Effector memory CD4-positive, alpha-beta T cell (primary cell): Measurements from ENCODE around the gene P4HB.

Experiments used
- DNase-seq, 3 donors: peaks; one replicate each; pipeline ENCODE4 v3.0.0-alpha.2; 2020
- H3K27ac ChIP-seq: 2 replicates; pipeline ENCODE4 v1.7.0; 2013; ENCODE audit warnings: mild to moderate bottlenecking, low read length, moderate library complexity; ENCODE audit not compliant: insufficient read depth, poor library complexity, severe bottlenecking
- H3K27me3 ChIP-seq: replicated peaks from 2 replicates; pipeline ENCODE4 v1.7.0; 2013; ENCODE audit warnings: mild to moderate bottlenecking, low read length; ENCODE audit not compliant: insufficient read depth, control insufficient read depth, poor library complexity, severe bottlenecking
- H3K36me3 ChIP-seq: 2 replicates; pipeline ENCODE4 v1.7.0; 2013; ENCODE audit warnings: mild to moderate bottlenecking, low read length, moderate library complexity; ENCODE audit not compliant: control insufficient read depth, insufficient read depth
- H3K4me1 ChIP-seq: 2 replicates; pipeline ENCODE4 v1.7.0; 2013; ENCODE audit warnings: low read length, mild to moderate bottlenecking; ENCODE audit not compliant: control insufficient read depth, insufficient read depth, poor library complexity, severe bottlenecking
- H3K4me3 ChIP-seq: 2 replicates; pipeline ENCODE4 v1.7.0; 2013; ENCODE audit warnings: low read length, low read depth, mild to moderate bottlenecking; ENCODE audit not compliant: insufficient read depth, poor library complexity, severe bottlenecking
- H3K9me3 ChIP-seq: 2 replicates; pipeline ENCODE4 v1.7.0; 2013; ENCODE audit warnings: mild to moderate bottlenecking, low read length, moderate library complexity; ENCODE audit not compliant: control insufficient read depth

P4HB gene

DNA sequence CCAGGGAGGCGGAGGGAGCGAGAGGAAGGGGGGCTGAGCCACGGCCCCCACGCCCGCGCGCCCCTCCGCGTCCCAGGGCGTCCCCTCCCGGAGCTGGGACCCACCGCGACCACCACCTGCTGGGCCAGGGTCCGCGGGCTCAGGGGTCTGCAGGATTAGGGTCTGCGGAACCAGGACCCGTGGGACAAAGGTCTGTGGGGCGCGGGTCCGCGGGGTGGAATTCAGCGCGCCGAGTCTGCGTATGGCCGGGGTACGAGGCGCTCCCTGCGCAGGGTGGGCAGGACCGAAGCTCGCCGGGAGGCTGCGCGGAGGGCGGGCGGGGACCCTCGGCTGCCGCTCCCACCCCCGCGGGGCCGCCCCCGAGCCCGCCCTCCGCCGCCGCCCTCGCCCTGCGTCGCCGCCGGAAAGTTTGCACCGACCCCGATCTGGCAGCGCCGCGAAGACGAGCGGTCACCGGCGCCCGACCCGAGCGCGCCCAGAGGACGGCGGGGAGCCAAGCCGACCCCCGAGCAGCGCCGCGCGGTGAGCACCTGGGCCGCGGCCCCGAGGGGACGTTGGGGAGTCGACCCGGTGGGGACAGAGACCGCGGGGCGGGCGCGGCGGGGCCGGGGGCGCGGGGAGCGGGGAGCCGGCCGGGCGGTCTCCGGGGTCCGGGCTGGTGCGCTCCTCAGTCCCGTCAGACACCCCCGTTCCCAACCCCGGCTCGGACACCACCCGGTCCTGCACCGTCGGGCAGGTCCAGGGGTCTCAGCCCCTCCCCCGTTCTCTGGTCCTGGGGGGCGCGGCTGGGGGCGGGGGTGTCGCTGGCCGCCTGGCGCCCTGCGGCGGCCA, 56.4 kb downstream of the P4HB start, which contains the start of gene GCGR:
Gene GCGR (plus strand): TSS at position 423 of the 831 bp plus-strand sequence. CDS start 4,869 bp downstream, outside the sequence.
- H3K27me3 ChIP-seq = peaks cover 33% of the 10 kb centered on the region

DNA sequence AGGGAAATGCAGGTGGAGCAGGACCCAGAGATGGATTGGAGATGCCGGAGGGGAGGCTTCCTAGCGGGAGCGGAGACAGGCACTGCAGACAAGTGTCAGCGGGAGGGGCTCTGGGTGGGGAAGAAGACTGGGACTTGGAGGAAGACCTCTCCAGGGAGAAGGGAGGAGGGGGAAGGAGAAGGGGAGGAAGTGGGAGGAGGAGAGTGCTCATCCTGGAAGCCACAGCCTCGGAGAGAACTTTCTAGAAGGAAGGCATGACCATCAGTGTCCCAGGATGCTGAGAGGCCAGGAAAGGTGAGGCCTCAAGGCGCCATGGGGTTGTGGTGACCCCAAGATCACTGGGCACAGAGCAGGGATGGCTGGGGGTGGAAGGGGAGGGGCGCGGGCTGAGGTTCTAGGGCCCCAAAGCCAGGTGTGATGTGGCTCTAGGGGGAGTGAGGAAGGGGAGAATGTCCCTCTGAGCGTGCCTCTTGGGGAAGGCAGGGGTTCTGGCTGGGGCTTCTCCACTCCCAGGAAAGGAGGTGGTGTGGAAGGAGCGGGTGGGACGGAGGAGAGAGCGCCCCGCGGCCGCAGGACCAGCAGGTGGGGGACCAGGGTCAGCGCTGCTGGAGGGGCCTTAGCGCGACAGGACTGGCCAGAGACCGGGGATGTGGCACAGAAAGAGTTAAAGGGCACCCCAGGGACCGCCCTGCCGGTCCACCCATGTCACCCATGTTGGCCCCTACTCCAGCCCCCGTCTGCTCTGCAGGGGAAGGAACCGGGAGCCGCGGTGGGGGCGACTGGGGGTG, 57.3 kb downstream of the P4HB start:
- DNase-seq = no peak
- H3K4me1 ChIP-seq = no peaks in the 10 kb centered on the region
- H3K27ac ChIP-seq = no peak overlapping the region
- H3K4me3 ChIP-seq = no peak overlapping the region
- H3K9me3 ChIP-seq = no peaks in the 10 kb centered on the region
- no peaks in the 10 kb centered on the region for H3K36me3 ChIP-seq
- peaks cover 33% of the 10 kb centered on the region for H3K27me3 ChIP-seq

More for the DNA sequence above, 56.4 kb downstream of the P4HB start, which contains the start of gene GCGR:
- Histone ChIP-seq H3K4me3 (no peak within 1 kb of the TSS), H3K4me1 (no peaks in the 10 kb centered on the region), H3K9me3 (no peaks in the 10 kb centered on the region), H3K27ac (no peak within 1 kb of the TSS), H3K36me3 (no peaks in the 10 kb centered on the region)
- DNase-seq = no peak

DNA sequence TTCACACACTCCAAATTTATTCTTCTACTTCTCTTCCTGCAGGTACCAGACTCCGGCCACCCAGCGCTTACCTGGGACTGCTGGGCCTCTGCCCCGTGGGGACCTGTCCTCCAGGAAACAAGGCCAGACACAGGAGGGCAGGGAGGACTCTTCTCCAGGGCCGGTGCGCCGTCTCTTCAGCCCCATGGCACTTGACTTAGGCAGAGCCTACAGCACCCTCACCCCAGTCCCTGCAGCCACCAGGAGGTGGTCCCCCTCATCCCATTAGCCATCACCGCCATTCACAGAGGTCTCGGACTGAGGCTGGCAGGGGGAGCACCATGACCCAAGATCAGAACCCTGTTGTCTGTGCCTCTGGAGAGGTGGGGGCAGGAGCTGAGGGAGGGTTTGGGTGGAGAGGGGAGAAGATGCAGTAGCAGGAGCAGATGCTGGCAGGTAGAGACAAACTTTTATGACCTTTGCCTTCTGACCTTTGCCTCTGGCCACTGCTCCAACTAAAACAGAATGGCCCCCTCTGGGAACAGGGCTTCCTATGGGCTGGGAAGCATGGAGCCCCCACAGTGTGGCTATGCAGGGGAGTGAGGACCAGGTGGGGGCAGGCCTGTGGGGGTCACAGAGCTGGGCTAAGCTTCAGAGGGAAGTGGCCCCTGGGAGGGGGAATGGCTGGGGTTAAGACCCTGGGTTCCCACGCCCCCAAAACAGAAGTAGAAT, 58.1 kb downstream of the P4HB start:
- Histone ChIP-seq H3K27ac (no peak overlapping the region), H3K4me3 (no peak overlapping the region), H3K36me3 (no peaks in the 10 kb centered on the region), H3K9me3 (no peaks in the 10 kb centered on the region), H3K4me1 (no peaks in the 10 kb centered on the region), H3K27me3 (peaks cover 32% of the 10 kb centered on the region)
- no peak for DNase-seq

DNA sequence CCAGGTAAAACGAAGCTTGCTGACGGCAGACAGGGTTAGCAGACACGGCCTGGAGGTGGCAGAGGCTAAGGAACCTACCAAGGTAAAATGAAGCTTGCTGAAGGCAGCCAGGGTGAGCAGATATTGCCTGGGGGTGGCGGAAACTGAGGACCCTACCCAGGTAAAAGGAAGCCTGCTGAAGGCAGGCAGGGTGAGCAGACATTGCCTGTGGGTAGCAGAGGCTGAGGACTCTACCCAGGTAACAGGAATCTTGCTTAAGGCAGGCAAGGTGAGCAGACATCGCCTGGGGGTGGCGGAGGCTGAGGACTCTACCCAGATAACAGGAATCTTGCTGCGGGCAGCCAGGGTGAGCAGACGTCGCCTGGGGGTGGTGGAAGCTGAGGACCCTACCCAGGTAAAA, 59.0 kb downstream of the P4HB start:
- no peak overlapping the region for H3K4me3 ChIP-seq
- H3K27ac ChIP-seq = no peak overlapping the region
- H3K27me3 ChIP-seq = peaks cover 27% of the 10 kb centered on the region
- no peaks in the 10 kb centered on the region for H3K36me3 ChIP-seq
- no peaks in the 10 kb centered on the region for H3K4me1 ChIP-seq
- H3K9me3 ChIP-seq = no peaks in the 10 kb centered on the region
- DNase-seq = no peak

DNA sequence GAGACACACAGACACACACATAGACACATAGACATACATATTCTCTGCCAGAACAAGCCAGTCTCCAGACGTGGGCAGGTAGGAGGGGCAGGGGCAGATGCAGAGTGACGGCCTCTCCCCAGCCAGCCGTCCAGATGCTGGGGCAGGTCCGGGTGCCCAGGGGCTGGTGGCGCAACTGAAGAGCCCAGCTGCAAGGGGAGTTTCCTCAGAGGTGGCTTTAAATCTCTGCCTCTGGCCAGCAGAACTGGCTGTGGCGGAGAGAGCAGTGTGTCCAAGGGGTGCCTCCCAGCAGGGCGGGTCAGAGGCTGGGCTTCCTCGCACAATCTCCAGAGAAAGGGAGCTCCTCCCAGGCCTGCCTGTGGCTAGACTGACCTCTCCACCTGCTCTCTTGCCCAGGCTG, 65.8 kb downstream of the P4HB start:
- H3K4me1 ChIP-seq = no peaks in the 10 kb centered on the region
- no peak for DNase-seq
- H3K27ac ChIP-seq = no peak overlapping the region
- peaks cover 3% of the 10 kb centered on the region for H3K27me3 ChIP-seq
- no peaks in the 10 kb centered on the region for H3K9me3 ChIP-seq
- H3K4me3 ChIP-seq = no peak overlapping the region
- no peaks in the 10 kb centered on the region for H3K36me3 ChIP-seq

DNA sequence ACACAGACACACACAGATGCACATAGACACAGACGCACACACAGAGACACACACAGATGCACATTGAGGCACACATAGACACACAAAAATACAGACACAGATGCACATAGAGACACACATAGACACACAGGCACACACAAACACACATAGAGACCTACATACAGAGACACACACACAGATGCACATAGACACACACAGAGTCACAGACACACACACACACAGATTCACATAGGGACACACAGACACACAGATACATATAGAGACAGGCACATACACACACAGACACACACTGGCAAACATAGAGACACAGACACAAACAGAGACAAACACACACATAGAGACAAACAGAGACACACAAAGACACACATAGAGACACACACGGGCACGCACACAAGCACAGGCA, 66.3 kb downstream of the P4HB start:
- Histone ChIP-seq H3K27ac (no peak overlapping the region), H3K36me3 (no peaks in the 10 kb centered on the region), H3K9me3 (no peaks in the 10 kb centered on the region), H3K4me1 (no peaks in the 10 kb centered on the region), H3K27me3 (peaks cover 3% of the 10 kb centered on the region), H3K4me3 (no peak overlapping the region)
- DNase-seq = no peak
